HepG2 (cell line): ENCODE data around the gene PLK5. TPM values are rescaled to one million over a fixed set of nuclear protein-coding genes. Genes with fewer than 3 reads are reported as not detected.

ENCODE experiments used
- AFF4 ChIP-seq: sonication (generic); formaldehyde crosslinking; IDR thresholded peaks from 2 replicates; pipeline ENCODE4 v1.4.0; 2020; ENCODE audit warnings: missing genetic modification reagents
- ATF3 ChIP-seq: sonication (generic); formaldehyde crosslinking; IDR thresholded peaks from 2 replicates; pipeline ENCODE4 v1.4.0; 2020; ENCODE audit warnings: missing genetic modification reagents
- BRF2 ChIP-seq: sonication (generic); formaldehyde crosslinking; IDR thresholded peaks from 2 replicates; pipeline ENCODE4 v1.8.1; 2022; ENCODE audit warnings: mild to moderate bottlenecking, missing genetic modification reagents
- CERS6 ChIP-seq: sonication (generic); formaldehyde crosslinking; IDR thresholded peaks from 2 replicates; pipeline ENCODE4 v1.5.0; 2020; ENCODE audit warnings: missing genetic modification reagents
- CSRNP1 ChIP-seq: sonication (generic); formaldehyde crosslinking; IDR thresholded peaks from 2 replicates; pipeline ENCODE4 v1.8.1; 2023; ENCODE audit warnings: mild to moderate bottlenecking, missing genetic modification reagents
- GRHL1 ChIP-seq: sonication (generic); formaldehyde crosslinking; conservative IDR thresholded peaks from 2 replicates; pipeline ENCODE4 v1.8.0; 2022; ENCODE audit warnings: missing genetic modification reagents
- NFE2L2 ChIP-seq: fragments of 150-350 bp; IDR thresholded peaks from 2 replicates; pipeline ENCODE4 v1.6.1; 2014; ENCODE audit warnings: low read length
- SIX1 ChIP-seq: sonication (generic); formaldehyde crosslinking; IDR thresholded peaks from 2 replicates; pipeline ENCODE4 v1.4.0; 2020; ENCODE audit warnings: missing genetic modification reagents, borderline replicate concordance
- ZBTB34 ChIP-seq: sonication (generic); formaldehyde crosslinking; IDR thresholded peaks from 2 replicates; pipeline ENCODE4 v1.8.0; 2022; ENCODE audit warnings: mild to moderate bottlenecking, missing genetic modification reagents
- ZEB1 ChIP-seq: IDR thresholded peaks from 2 replicates; pipeline ENCODE4 v1.6.1; 2012; ENCODE audit warnings: mild to moderate bottlenecking, low read depth, inconsistent platforms; ENCODE audit not compliant: insufficient replicate concordance
- ZIK1 ChIP-seq: sonication (generic); formaldehyde crosslinking; IDR thresholded peaks from 2 replicates; pipeline ENCODE4 v1.5.0; 2020; ENCODE audit warnings: mild to moderate bottlenecking, low read depth, missing genetic modification reagents, borderline replicate concordance
- ZNF337 ChIP-seq: sonication (generic); formaldehyde crosslinking; IDR thresholded peaks from 2 replicates; pipeline ENCODE4 v1.5.1; 2020; ENCODE audit warnings: missing genetic modification reagents, low read depth, mild to moderate bottlenecking, borderline replicate concordance
- ZNF704 ChIP-seq: sonication (generic); formaldehyde crosslinking; IDR thresholded peaks from 2 replicates; pipeline ENCODE4 v1.8.1; 2023; ENCODE audit warnings: mild to moderate bottlenecking, inconsistent platforms, moderate library complexity, missing genetic modification reagents, borderline replicate concordance
- ZNF761 ChIP-seq: sonication (generic); formaldehyde crosslinking; conservative IDR thresholded peaks from 2 replicates; pipeline ENCODE4 v1.4.0; 2020; ENCODE audit warnings: mild to moderate bottlenecking, missing genetic modification reagents
- polyA plus RNA-seq, 8 experiments: library from polyadenylated mRNA; depleted of rRNA in 3 of 8; stranded (reverse) in 7 of 8; unstranded in 1 of 8; fragments of >200 nt; fragmentation: Illumina TruSeq in 4 of 8; extraction: Trizol in 4 of 8; gene quantifications; 2 replicates each; pipeline versions ENCODE4 v1.2.1 to v1.2.3, GENCODE V29; 2011 to 2016; ENCODE audit warnings: low read depth in 4 of 8, missing spikeins in 1 of 8, mixed read lengths in 1 of 8; ENCODE audit not compliant: insufficient read depth in 1 of 8
- total RNA-seq, 5 experiments: library from RNA; depleted of rRNA; stranded (reverse); fragments of >200 nt; fragmentation: Illumina TruSeq; extraction: Trizol; gene quantifications; 2 replicates each; pipeline ENCODE4 v1.2.3, GENCODE V29; 2016; ENCODE audit warnings: low read depth in 1 of 5

Gene PLK5
- total and polyA plus RNA-seq, 2 of the 13 experiments (the other 11 are each of a cell fraction or from before 2014, with no cell fraction given): not detected

- TF ChIP-seq ZIK1 (no peak), ZEB1 (no peak), CSRNP1 (CRISPR knock-in tag) (0 out of 2 replicates have a peak, but pooled peaks have one; percentile 26), ATF3 (no peak), ZNF337 (CRISPR knock-in tag) (no peak), ZNF761 (CRISPR knock-in tag) (no peak), GRHL1 (CRISPR knock-in tag) (no peak), NFE2L2 (no peak), ZNF704 (CRISPR knock-in tag) (no peak), CERS6 (CRISPR knock-in tag) (0 out of 2 replicates have a peak, but pooled peaks have one; percentile 17), AFF4 (no peak), BRF2 (CRISPR knock-in tag) (no peak), SIX1 (CRISPR knock-in tag) (no peak), ZBTB34 (CRISPR knock-in tag) (no peak)
Observed at GRCh38 chr19:1503089-1503924, 20.6 kb upstream of the PLK5 start (continued).
